ENCODE data around the gene ANKRD26.
A peak's percentile ranks its signal among the peaks of the same experiment; 100 is the strongest.

Gene ANKRD26

GRCh38 chr10:26969145-26969926, 131.0 kb downstream of the ANKRD26 start:
- no peak for TF ChIP-seq CTCF (IDR thresholded peaks at IDR 0.05; ENCODE audit: low read depth, low read length, missing control alignments)
- in situ Hi-C loops (cut with HindIII; ENCODE audit: low sequenced_read_pairs): no loop called here
- peak; percentile 33 for DNase-seq (ENCODE audit: low read depth)
- no peak overlapping the region for H3K4me3 ChIP-seq (ENCODE audit: low read depth, low read length)

GRCh38 chr10:26962835-26963234, 137.5 kb downstream of the ANKRD26 start:
- in situ Hi-C loops (cut with HindIII; ENCODE audit: low sequenced_read_pairs): no loop called here
- H3K4me3 ChIP-seq (ENCODE audit: low read depth, low read length): no peak overlapping the region
- DNase-seq (ENCODE audit: low read depth): no peak
- no peak for TF ChIP-seq CTCF (IDR thresholded peaks at IDR 0.05; ENCODE audit: low read depth, low read length, missing control alignments)

DNA sequence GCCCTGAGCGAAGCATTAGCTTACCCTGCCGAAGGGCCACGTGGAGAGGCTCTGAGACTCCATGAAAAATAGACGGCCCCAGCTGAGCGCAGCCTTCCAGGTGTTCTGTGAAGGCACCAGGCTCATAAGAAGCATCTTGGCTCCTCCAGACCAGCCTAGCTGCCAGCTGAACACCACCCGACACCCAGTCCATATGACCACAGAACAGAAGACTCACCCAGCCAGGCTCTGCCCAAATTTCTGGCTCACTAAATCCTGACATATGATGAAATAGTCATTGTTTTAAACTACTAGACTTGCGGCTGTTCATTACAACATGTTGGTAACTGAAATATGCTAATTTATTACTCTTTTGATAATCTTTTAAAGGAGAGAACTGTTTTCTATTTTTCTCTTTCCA, 140.0 kb downstream of the ANKRD26 start:
- no peak overlapping the region for H3K4me3 ChIP-seq (ENCODE audit: low read depth, low read length)
- no peak for DNase-seq (ENCODE audit: low read depth)
- in situ Hi-C loops (cut with HindIII; ENCODE audit: low sequenced_read_pairs): no loop called here
- no peak for TF ChIP-seq CTCF (IDR thresholded peaks at IDR 0.05; ENCODE audit: low read depth, low read length, missing control alignments)

- in situ Hi-C loops (cut with HindIII; ENCODE audit: low sequenced_read_pairs): no loop called here
- H3K4me3 ChIP-seq (ENCODE audit: low read depth, low read length): no peak overlapping the region
- TF ChIP-seq CTCF (IDR thresholded peaks at IDR 0.05; ENCODE audit: low read depth, low read length, missing control alignments): no peak
- no peak for DNase-seq (ENCODE audit: low read depth)
These were observed 140.5 kb downstream of the ANKRD26 start for GRCh38 chr10:26959841-26960240.

Measured in astrocyte of the cerebellum (primary cell).